Spleen (tissue), 11 donors: Measurements from ENCODE around the gene SLC38A10. TPM values are rescaled to one million over a fixed set of nuclear protein-coding genes. Genes with fewer than 3 reads are reported as not detected.

Experiments
- DNase-seq: peaks from one replicate; pipeline ENCODE4 v3.0.0-alpha.2; 2020
- H3K27ac ChIP-seq, 8 donors: fragments of 200-600 bp; sonication (generic) in 7 of 8; 1 replicate in 4 of 8; 2 replicates in 4 of 8; pipeline versions ENCODE4 v1.5.0 to v1.8.0; 2016 to 2021; ENCODE audit warnings: inconsistent platforms in 4 of 8, mild to moderate bottlenecking in 4 of 8, moderate library complexity in 1 of 8
- H3K27me3 ChIP-seq, 7 donors: fragments of 200-600 bp; sonication (generic) in 6 of 7; replicated peaks in 1 of 7; 1 replicate in 4 of 7; 2 replicates in 3 of 7; pipeline versions ENCODE4 v1.5.0 to v1.8.0; 2016 to 2021; ENCODE audit warnings: inconsistent platforms in 3 of 7, mild to moderate bottlenecking in 1 of 7
- H3K36me3 ChIP-seq, 6 donors: fragments of 200-600 bp; sonication (generic) in 5 of 6; 1 replicate in 4 of 6; 2 replicates in 2 of 6; pipeline versions ENCODE4 v1.5.0 to v1.8.0; 2016 to 2021; ENCODE audit warnings: inconsistent platforms in 2 of 6
- H3K4me1 ChIP-seq, 6 donors: fragments of 200-600 bp; sonication (generic) in 5 of 6; 1 replicate in 3 of 6; 2 replicates in 3 of 6; pipeline versions ENCODE4 v1.5.0 to v1.8.0; 2016 to 2021; ENCODE audit warnings: inconsistent platforms in 3 of 6
- H3K4me3 ChIP-seq, 8 donors: fragments of 200-600 bp; sonication (generic) in 7 of 8; 1 replicate in 4 of 8; 2 replicates in 4 of 8; pipeline versions ENCODE4 v1.5.0 to v1.8.0; 2016 to 2021; ENCODE audit warnings: inconsistent platforms in 4 of 8, mild to moderate bottlenecking in 4 of 8, moderate library complexity in 2 of 8
- H3K9me3 ChIP-seq, 8 donors: fragments of 200-600 bp; sonication (generic) in 7 of 8; 1 replicate in 4 of 8; 2 replicates in 4 of 8; pipeline versions ENCODE4 v1.5.0 to v1.8.0; 2016 to 2021; ENCODE audit warnings: inconsistent platforms in 4 of 8
- CTCF ChIP-seq, 11 experiments: fragments of 200-600 bp in 7 of 11; fragments of 450-650 bp in 4 of 11; sonication (generic) in 4 of 11; IDR thresholded peaks in 8 of 11; conservative IDR thresholded peaks in 3 of 11; 1 replicate in 7 of 11; 2 replicates in 4 of 11; pipeline versions ENCODE4 v1.4.0 to v1.8.0; 2016 to 2021; ENCODE audit warnings: antibody characterized with exemption in 11 of 11, inconsistent platforms in 4 of 11, mild to moderate bottlenecking in 1 of 11
- POLR2A ChIP-seq, 3 donors: fragments of 450-650 bp; IDR thresholded peaks; one replicate each; pipeline ENCODE4 v1.5.1; 2017; ENCODE audit warnings: antibody characterized with exemption in 3 of 3, mild to moderate bottlenecking in 1 of 3
- POLR2AphosphoS5 ChIP-seq, 3 donors: sonication (generic); formaldehyde crosslinking; IDR thresholded peaks; one replicate each; pipeline ENCODE4 v1.5.1; 2017; ENCODE audit warnings: antibody characterized with exemption in 3 of 3
- WGBS, 5 donors: extraction: QIAGEN DNeasy Blood & Tissue Kit in 3 of 5; methylation state at CpG; one replicate each; pipeline versions ENCODE4 v1.1.5 to v1.1.7; 2013 to 2018; 5-methylcytosine and 5-hydroxymethylcytosine counted together
- intact Hi-C: fragments of 100-400 bp; cut with DNase I; formaldehyde crosslinking; loops from one replicate; pipeline ENCODE4 v1.15.0; 2023; ENCODE audit warnings: low total_unique reads
- polyA plus RNA-seq, 3 donors: library from polyadenylated mRNA; stranded (reverse); fragments of 200-250 nt; gene quantifications; one replicate each; pipeline ENCODE4 v1.2.1, GENCODE V29; 2013
- total RNA-seq, 7 donors: library from RNA; depleted of rRNA in 3 of 7; stranded (reverse); fragments of >200 nt in 3 of 7; fragmentation: NEBNext Ultra II Directional in 4 of 7; extraction: Animal tissue kit (Norgen Biotek cat#: 25700) in 4 of 7; gene quantifications; one replicate each; pipeline versions ENCODE4 v1.1.0 to v1.2.1, GENCODE V29; 2016 to 2021
- donor health status: healthy with polysubstance abuse.
- donor health status: DM: no; HTN: no; CAD: no; lungs with moderate emphysema.
- donor health status: DM: no; HTN: no; CAD: no.
- donor health status: Bipolar disorder and iron deficiency.
- donor health status: healthy.
- donor health status: DM: no; HTN: no; CAD: no.
- donor health status: DM: yes; HTN: yes; CAD: no.

Gene SLC38A10
- total and polyA plus RNA-seq, 10 donors: 54.9 to 112 (median 86.6) TPM

GRCh38 chr17:81313776-81314397 lies 18.8 kb upstream of the SLC38A10 start:
- no peaks in the 10 kb centered on the region for H3K36me3 ChIP-seq
- H3K4me3 ChIP-seq: no peak overlapping the region
- H3K4me1 ChIP-seq: peaks cover 13 to 72% (median 42%) of the 10 kb centered on the region in 6 donors
- 58 to 69% (median 65%) methylated on average over 16 to 17 of the region's 17 CpGs for WGBS, 5 donors
- intact Hi-C loops: no loop called here
- H3K27ac ChIP-seq: peak overlapping the region in 6 of 8 donors; percentile 46 to 70 (median 68)
- H3K27me3 ChIP-seq: peaks cover 0 to 31% (median 0%) of the 10 kb centered on the region in 7 donors
- no peaks in the 10 kb centered on the region for H3K9me3 ChIP-seq
- no peak for TF ChIP-seq POLR2AphosphoS5 (IDR thresholded peaks at IDR 0.05)
- TF ChIP-seq POLR2A (IDR thresholded peaks at IDR 0.05): no peak
- no peak for TF ChIP-seq CTCF (IDR thresholded peaks at IDR 0.05 in 8 of 11, conservative IDR thresholded peaks at IDR 0.05 in 3 of 11)
- DNase-seq: no peak

- Histone ChIP-seq H3K27ac (no peak overlapping the region), H3K27me3 (peaks cover 0 to 32% (median 0%) of the 10 kb centered on the region in 7 donors), H3K4me3 (no peak overlapping the region), H3K9me3 (no peaks in the 10 kb centered on the region), H3K4me1 (peaks cover 13 to 76% (median 48%) of the 10 kb centered on the region in 6 donors), H3K36me3 (no peaks in the 10 kb centered on the region)
- intact Hi-C loops: no loop called here
- WGBS, 5 donors: 69 to 85% (median 83%) methylated on average over 7 to 22 of the region's 22 CpGs
- TF ChIP-seq POLR2A (IDR thresholded peaks at IDR 0.05) (no peak), POLR2AphosphoS5 (IDR thresholded peaks at IDR 0.05) (no peak), CTCF (IDR thresholded peaks at IDR 0.05 in 8 of 11, conservative IDR thresholded peaks at IDR 0.05 in 3 of 11) (no peak)
- no peak for DNase-seq
These were observed 17.7 kb upstream of the SLC38A10 start for GRCh38 chr17:81312624-81313325.

- peaks cover 13 to 80% (median 50%) of the 10 kb centered on the region in 6 donors for H3K4me1 ChIP-seq
- H3K27ac ChIP-seq: no peak overlapping the region
- no peak for TF ChIP-seq POLR2A (IDR thresholded peaks at IDR 0.05)
- TF ChIP-seq CTCF (IDR thresholded peaks at IDR 0.05 in 8 of 11, conservative IDR thresholded peaks at IDR 0.05 in 3 of 11): no peak
- no peak for TF ChIP-seq POLR2AphosphoS5 (IDR thresholded peaks at IDR 0.05)
- peaks cover 0 to 32% (median 0%) of the 10 kb centered on the region in 7 donors for H3K27me3 ChIP-seq
- DNase-seq: no peak
- WGBS, 5 donors: 80 to 85% (median 84%) methylated on average over 12 to 14 of the region's 14 CpGs
- H3K36me3 ChIP-seq: no peaks in the 10 kb centered on the region
- no peaks in the 10 kb centered on the region for H3K9me3 ChIP-seq
- intact Hi-C loops: no loop called here
- no peak overlapping the region for H3K4me3 ChIP-seq
These were observed 16.8 kb upstream of the SLC38A10 start for GRCh38 chr17:81311946-81312345.

GRCh38 chr17:81310949-81311550 lies 15.9 kb upstream of the SLC38A10 start:
- no peak for DNase-seq
- intact Hi-C loops: no loop called here
- no peak overlapping the region for H3K4me3 ChIP-seq
- H3K27ac ChIP-seq: no peak overlapping the region
- peaks cover 13 to 80% (median 51%) of the 10 kb centered on the region in 6 donors for H3K4me1 ChIP-seq
- TF ChIP-seq CTCF (IDR thresholded peaks at IDR 0.05 in 8 of 11, conservative IDR thresholded peaks at IDR 0.05 in 3 of 11): no peak
- H3K27me3 ChIP-seq: peaks cover 0 to 32% (median 0%) of the 10 kb centered on the region in 7 donors
- no peaks in the 10 kb centered on the region for H3K36me3 ChIP-seq
- WGBS, 5 donors: 78 to 87% (median 81%) methylated on average over 15 to 19 of the region's 19 CpGs
- H3K9me3 ChIP-seq: no peaks in the 10 kb centered on the region
